HG02852 (cell line): ENCODE results near the gene CORO7.
"Not testable (repeated sequence)": the region's sequence is repeated elsewhere in the genome, so short reads cannot be mapped to it uniquely, and the experiment has no call there.

Experiments
- ATAC-seq: cut with Tn5 transposase; IDR thresholded peaks from one replicate; pipeline ENCODE4 v1.9.1; 2021; ENCODE audit warnings: mild to moderate bottlenecking, moderate library complexity; ENCODE audit not compliant: unreplicated experiment

The CORO7 gene

GRCh38 chr16:4340443-4340842, 76.0 kb downstream of the CORO7 start:
- ATAC-seq: no peak

GRCh38 chr16:4339909-4340308, 76.5 kb downstream of the CORO7 start:
- no peak for ATAC-seq

GRCh38 chr16:4339455-4339854, 76.9 kb downstream of the CORO7 start:
- ATAC-seq: no peak

- ATAC-seq: no peak
Observed at GRCh38 chr16:4338712-4339299, 77.6 kb downstream of the CORO7 start.

GRCh38 chr16:4338125-4338582, 78.2 kb downstream of the CORO7 start:
- no peak for ATAC-seq

GRCh38 chr16:4337540-4338088, 78.8 kb downstream of the CORO7 start:
- no peak for ATAC-seq

GRCh38 chr16:4336701-4337539, 79.5 kb downstream of the CORO7 start:
- no peak for ATAC-seq

GRCh38 chr16:4334724-4335495, 81.5 kb downstream of the CORO7 start:
- ATAC-seq: no peak

- not testable (repeated sequence) for ATAC-seq
Observed at GRCh38 chr16:4333714-4334113, 82.7 kb downstream of the CORO7 start.

GRCh38 chr16:4333308-4333638, 83.1 kb downstream of the CORO7 start:
- ATAC-seq: no peak

- ATAC-seq: no peak
Observed at GRCh38 chr16:4332623-4333307, 83.6 kb downstream of the CORO7 start.

GRCh38 chr16:4332083-4332482, 84.3 kb downstream of the CORO7 start:
- ATAC-seq: no peak

- ATAC-seq: no peak
Observed at GRCh38 chr16:4330277-4330874, 86.0 kb downstream of the CORO7 start.

GRCh38 chr16:4328782-4329775, 87.3 kb downstream of the CORO7 start:
- no peak for ATAC-seq

GRCh38 chr16:4328046-4328781, 88.2 kb downstream of the CORO7 start:
- ATAC-seq: no peak

GRCh38 chr16:4327386-4328045, 88.9 kb downstream of the CORO7 start:
- ATAC-seq: no peak

GRCh38 chr16:4325253-4325758, 91.1 kb downstream of the CORO7 start:
- ATAC-seq: no peak
